SK-N-SH (cell line): ENCODE measurements around the gene MAD1L1. TPM values are rescaled to one million over a fixed set of nuclear protein-coding genes. Genes with fewer than 3 reads are reported as not detected.

Experiments
- CTCF ChIA-PET: fragments of 300-600, 350-600 bp; formaldehyde crosslinking; extraction: SDS; loops from one replicate; lab custom pipeline; 2021; lab: Yijun Ruan, JAX
- POLR2A ChIA-PET: fragments of 350-600 bp; sonication (Branson Sonifier 250); formaldehyde crosslinking; extraction: SDS; loops from one replicate; lab custom pipeline; 2020; ENCODE audit warnings: antibody characterized with exemption, inconsistent platforms; lab: Yijun Ruan, JAX
- DNase-seq: peaks from one replicate; pipeline ENCODE4 v3.0.0; 2012
- H2AFZ ChIP-seq: fragments of 200-600 bp; sonication (generic); 2 replicates; pipeline ENCODE4 v1.8.1; 2016; ENCODE audit warnings: antibody characterized with exemption, mild to moderate bottlenecking, low read depth
- H3F3A ChIP-seq: fragments of 200-600 bp; sonication (generic); replicated peaks from 2 replicates; pipeline ENCODE3; 2016; ENCODE audit warnings: antibody characterized with exemption, mild to moderate bottlenecking; ENCODE audit not compliant: insufficient read depth
- H3K27ac ChIP-seq, 2 experiments: fragments of 200-500 bp in 1 of 2; fragments of 200-600 bp in 1 of 2; sonication (Bioruptor generic) in 1 of 2; sonication (generic), shearing (Covaris generic) in 1 of 2; 2 replicates each; pipeline versions ENCODE4 v1.5.1 to v1.6.1; 2014 to 2016; ENCODE audit warnings: low read depth in 2 of 2, inconsistent platforms in 1 of 2, low read length in 1 of 2, mild to moderate bottlenecking in 1 of 2, mixed read lengths in 1 of 2
- H3K27me3 ChIP-seq: fragments of 200-600 bp; sonication (generic), shearing (Covaris generic); 2 replicates; pipeline ENCODE4 v1.6.1; 2016; ENCODE audit warnings: mixed run types; ENCODE audit not compliant: insufficient read depth
- H3K36me3 ChIP-seq, 2 experiments: fragments of 200-500 bp in 1 of 2; fragments of 200-600 bp in 1 of 2; sonication (Bioruptor generic) in 1 of 2; sonication (generic) in 1 of 2; replicated peaks in 1 of 2; 2 replicates each; pipeline versions ENCODE3 to v1.5.1; 2014 to 2016; ENCODE audit warnings: low read length in 1 of 2, mild to moderate bottlenecking in 1 of 2; ENCODE audit not compliant: insufficient read depth in 2 of 2, control insufficient read depth in 1 of 2
- H3K4me1 ChIP-seq, 2 experiments: fragments of 200-500 bp in 1 of 2; fragments of 200-600 bp in 1 of 2; sonication (Bioruptor generic) in 1 of 2; sonication (generic), shearing (Covaris generic) in 1 of 2; 2 replicates each; pipeline versions ENCODE4 v1.5.1 to v1.6.1; 2014 to 2016; ENCODE audit warnings: low read depth in 1 of 2, low read length in 1 of 2, mixed run types in 1 of 2; ENCODE audit not compliant: insufficient read depth in 2 of 2, control insufficient read depth in 1 of 2
- H3K4me2 ChIP-seq: fragments of 200-600 bp; sonication (generic), shearing (Covaris generic); 2 replicates; pipeline ENCODE4 v1.6.1; 2017; ENCODE audit warnings: mixed run types
- H3K4me3 ChIP-seq, 2 experiments: fragments of 200-500 bp in 1 of 2; fragments of 200-600 bp in 1 of 2; sonication (Bioruptor generic) in 1 of 2; sonication (generic), shearing (Covaris generic) in 1 of 2; 2 replicates each; pipeline versions ENCODE4 v1.5.1 to v1.8.1; 2014 to 2016; ENCODE audit warnings: low read depth in 2 of 2, inconsistent platforms in 1 of 2, low read length in 1 of 2, mild to moderate bottlenecking in 1 of 2, mixed read lengths in 1 of 2, moderate library complexity in 1 of 2
- H3K79me2 ChIP-seq: fragments of 200-600 bp; sonication (generic); 2 replicates; pipeline ENCODE4 v1.8.1; 2017; ENCODE audit warnings: mild to moderate bottlenecking; ENCODE audit not compliant: insufficient read depth
- H3K9ac ChIP-seq: fragments of 200-600 bp; sonication (generic); 2 replicates; pipeline ENCODE4 v1.6.1; 2017; ENCODE audit warnings: mixed run types
- H3K9me2 ChIP-seq: fragments of 200-600 bp; sonication (generic); 2 replicates; pipeline ENCODE4 v1.6.1; 2017; ENCODE audit warnings: mixed run types
- H3K9me3 ChIP-seq: fragments of 200-600 bp; sonication (generic); 2 replicates; pipeline ENCODE4 v1.6.1; 2017; ENCODE audit warnings: mixed run types, mild to moderate bottlenecking, moderate library complexity
- H4K20me1 ChIP-seq: fragments of 200-600 bp; sonication (generic); 2 replicates; pipeline ENCODE4 v1.6.1; 2017; ENCODE audit warnings: mild to moderate bottlenecking, mixed run types; ENCODE audit not compliant: insufficient read depth
- JUND ChIP-seq: IDR thresholded peaks from 2 replicates; pipeline ENCODE4 v1.4.0; 2012
- NFIC ChIP-seq: IDR thresholded peaks from 2 replicates; pipeline ENCODE4 v1.4.0; 2012; ENCODE audit warnings: borderline replicate concordance
- NRF1 ChIP-seq: IDR thresholded peaks from 2 replicates; pipeline ENCODE4 v1.6.1; 2012; ENCODE audit warnings: low read depth, mild to moderate bottlenecking, low read length
- PBX3 ChIP-seq: IDR thresholded peaks from 2 replicates; pipeline ENCODE4; 2012
- REST ChIP-seq: IDR thresholded peaks from 2 replicates; pipeline ENCODE4 v1.6.1; 2012; ENCODE audit warnings: mild to moderate bottlenecking, low read depth, low read length, moderate library complexity
- SIN3A ChIP-seq: IDR thresholded peaks from 2 replicates; pipeline ENCODE4 v1.6.1; 2012; ENCODE audit warnings: low read depth, mild to moderate bottlenecking, low read length, moderate library complexity, borderline replicate concordance
- WGBS: methylation state at CpG from one replicate; pipeline ENCODE4 v1.1.6; 2017; ENCODE audit warnings: low lambda C conversion rate; 5-methylcytosine and 5-hydroxymethylcytosine counted together
- polyA plus RNA-seq, 3 experiments: library from polyadenylated mRNA; depleted of rRNA; stranded (reverse); fragments of >200 nt; gene quantifications; 2 replicates each; pipeline ENCODE4 v1.2.3, GENCODE V29; 2012

MAD1L1 gene
- polyA plus RNA-seq, 1 of the 3 experiments (the other 2 are of a cell fraction) = 46.2 TPM

DNA sequence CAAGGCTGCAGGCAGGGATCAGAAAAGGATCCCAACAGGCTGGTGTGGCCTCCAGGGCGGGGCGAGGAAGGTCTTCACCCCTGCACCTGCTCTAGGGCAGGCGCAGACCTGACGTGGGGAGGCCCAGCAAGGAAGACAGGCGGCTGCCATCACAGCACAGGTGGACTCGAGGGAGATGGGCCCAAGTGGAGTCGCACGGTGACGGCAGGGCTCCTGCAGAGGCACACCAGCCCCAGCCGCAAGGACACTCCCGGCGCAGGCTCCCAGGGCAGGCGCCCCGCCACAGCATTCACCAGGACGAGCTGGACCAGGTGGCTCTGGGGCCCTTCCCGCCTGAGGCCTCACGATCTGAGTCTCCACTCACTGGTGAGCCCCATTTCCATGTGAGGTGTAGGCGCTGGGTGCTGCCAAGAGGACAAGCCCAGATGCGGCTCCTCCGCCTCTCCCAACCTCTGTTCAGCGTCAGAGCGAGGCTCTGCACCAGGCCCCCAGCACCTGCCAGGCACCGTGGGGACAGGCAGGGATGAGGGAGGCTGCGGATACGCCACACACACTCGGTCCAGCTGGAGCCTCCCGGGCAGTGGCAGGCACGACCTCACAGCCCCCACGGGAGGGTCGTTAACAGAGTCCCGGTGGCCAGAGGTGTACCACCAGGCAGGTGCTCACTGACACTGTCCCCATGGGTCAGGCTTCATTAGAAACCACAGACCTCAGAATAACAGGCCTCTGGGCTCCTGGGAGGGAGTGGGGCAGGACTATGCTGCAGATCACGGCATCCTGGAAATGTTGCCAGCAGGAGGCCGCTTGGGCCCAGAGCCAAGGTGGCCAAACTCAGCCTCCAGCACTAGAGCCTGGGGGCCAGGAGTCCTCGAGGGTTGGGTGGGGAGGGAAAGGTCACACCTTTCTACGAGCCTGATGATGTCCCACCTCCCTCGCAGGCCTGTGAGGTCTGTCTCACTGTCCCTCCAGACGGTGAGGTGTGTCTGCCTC, 111.6 kb downstream of the MAD1L1 start:
- no peaks in the 10 kb centered on the region for H3K9me2 ChIP-seq
- WGBS = 89% methylated on average over 25 of the region's 37 CpGs

GRCh38 chr7:2120251-2120660, 112.5 kb downstream of the MAD1L1 start:
- H3K27me3 ChIP-seq = no peaks in the 10 kb centered on the region
- H3K4me1 ChIP-seq = peaks cover 21 to 78% of the 10 kb centered on the region in 2 experiments; a peak in 3 of 4 replicates
- TF ChIP-seq SIN3A = no peak
- no peak for TF ChIP-seq JUND
- no peak for TF ChIP-seq PBX3
- ChIA-PET CTCF (interaction anchor here (1.2 to 1.6 kb wide), 3 partner anchors 11 to 16 kb away, joined by 3 to 7 read pairs (median 4); no protein-coding TSS in a partner anchor), POLR2A (no interaction called here)
- no peak overlapping the region for H3K4me2 ChIP-seq
- H3K9me3 ChIP-seq = no peaks in the 10 kb centered on the region
- no peak for DNase-seq
- peaks cover 0 to 4% of the 10 kb centered on the region in 2 experiments for H3K36me3 ChIP-seq
- no peaks in the 10 kb centered on the region for H3K79me2 ChIP-seq
- no peak overlapping the region for H3K4me3 ChIP-seq
- 92% methylated on average over 10 of the region's 12 CpGs for WGBS
- no peaks in the 10 kb centered on the region for H3K9me2 ChIP-seq
- no peak overlapping the region for H3K9ac ChIP-seq
- no peaks in the 10 kb centered on the region for H3F3A ChIP-seq
- peak overlapping the region in 1 of 2 experiments; percentile 73; a peak in 1 of 4 replicates for H3K27ac ChIP-seq
- H4K20me1 ChIP-seq = peaks cover 3% of the 10 kb centered on the region; the same call in 1 of the 2 replicates
- H2AFZ ChIP-seq = no peak overlapping the region

More for the DNA sequence above, 111.6 kb downstream of the MAD1L1 start:
- Histone ChIP-seq H3K4me2 (no peak overlapping the region), H2AFZ (no peak overlapping the region), H3K27me3 (no peaks in the 10 kb centered on the region), H3K36me3 (peaks cover 4 to 7% of the 10 kb centered on the region in 2 experiments), H3K4me3 (no peak overlapping the region), H3K9me3 (no peaks in the 10 kb centered on the region), H3K4me1 (peaks cover 13 to 77% of the 10 kb centered on the region in 2 experiments; a peak in 3 of 4 replicates), H3F3A (no peaks in the 10 kb centered on the region), H4K20me1 (peaks cover 3% of the 10 kb centered on the region; the same call in 1 of the 2 replicates), H3K79me2 (no peaks in the 10 kb centered on the region), H3K9ac (no peak overlapping the region), H3K27ac (peak overlapping the region in 1 of 2 experiments; percentile 73; a peak in 1 of 4 replicates)
- ChIA-PET POLR2A (no interaction called here), CTCF (interaction anchor here (1.3 kb wide), 1 partner anchor 17 kb away, joined by 3 read pairs; no protein-coding TSS in a partner anchor)
- TF ChIP-seq REST = no peak
- TF ChIP-seq SIN3A = no peak
- TF ChIP-seq NRF1 = no peak
- peak; percentile 74 for TF ChIP-seq NFIC
- DNase-seq = peak; percentile 77
